Fibroblast of lung (primary cell): ENCODE results near the gene KCNG2. TPM values are rescaled to one million over a fixed set of nuclear protein-coding genes. Genes with fewer than 3 reads are reported as not detected.

Experiments
- DNase-seq, 2 donors: peaks; one replicate each; pipeline versions ENCODE4 v3.0.0 to v3.0.0-alpha.2; 2010; ENCODE audit warnings: low read depth in 2 of 2
- H2AFZ ChIP-seq: 2 replicates; pipeline ENCODE4 v1.5.1; 2012; ENCODE audit warnings: low read length, control low read depth, inconsistent platforms
- H3K27ac ChIP-seq: 2 replicates; pipeline ENCODE4 v1.5.1; 2011; ENCODE audit warnings: low read length, control low read depth; ENCODE audit not compliant: insufficient read depth
- H3K27me3 ChIP-seq: 2 replicates; pipeline ENCODE4 v1.5.1; 2011; ENCODE audit warnings: mild to moderate bottlenecking, low read length; ENCODE audit not compliant: control insufficient read depth, insufficient read depth
- H3K36me3 ChIP-seq: 2 replicates; pipeline ENCODE4 v1.5.1; 2011; ENCODE audit warnings: low read length; ENCODE audit not compliant: control insufficient read depth, insufficient read depth
- H3K4me1 ChIP-seq: 2 replicates; pipeline ENCODE4 v1.5.1; 2011; ENCODE audit warnings: low read length; ENCODE audit not compliant: control insufficient read depth, insufficient read depth; ENCODE audit errors: extremely low read depth
- H3K4me2 ChIP-seq: 2 replicates; pipeline ENCODE4 v1.5.1; 2011; ENCODE audit warnings: low read length, control low read depth; ENCODE audit not compliant: insufficient read depth; ENCODE audit errors: extremely low read depth
- H3K4me3 ChIP-seq, 4 experiments: fragments of 200-600 bp in 1 of 4; sonication (generic) in 1 of 4; replicated peaks in 1 of 4; 2 replicates each; pipeline ENCODE4 v1.5.1; 2011 to 2016; ENCODE audit warnings: low read length in 4 of 4, low read depth in 3 of 4, mild to moderate bottlenecking in 3 of 4, control low read depth in 2 of 4, inconsistent platforms in 1 of 4, mixed read lengths in 1 of 4; ENCODE audit not compliant: insufficient read depth in 1 of 4; ENCODE audit errors: control extremely low read depth in 1 of 4
- H3K79me2 ChIP-seq: 2 replicates; pipeline ENCODE4 v1.5.1; 2012; ENCODE audit warnings: mild to moderate bottlenecking, low read length, inconsistent platforms; ENCODE audit not compliant: control insufficient read depth, insufficient read depth
- H3K9ac ChIP-seq: 2 replicates; pipeline ENCODE4 v1.5.1; 2011; ENCODE audit warnings: mild to moderate bottlenecking, low read length, control low read depth; ENCODE audit not compliant: insufficient read depth
- H3K9me3 ChIP-seq: 2 replicates; pipeline ENCODE4 v1.5.1; 2012; ENCODE audit warnings: low read depth, low read length; ENCODE audit not compliant: control insufficient read depth, insufficient read depth
- H4K20me1 ChIP-seq: 2 replicates; pipeline ENCODE4 v1.5.1; 2011; ENCODE audit warnings: low read length; ENCODE audit not compliant: control insufficient read depth, insufficient read depth; ENCODE audit errors: extremely low read depth
- EZH2 ChIP-seq: IDR thresholded peaks from 2 replicates; pipeline ENCODE4 v1.5.1; 2012; ENCODE audit warnings: low read length, control low read depth, mild to moderate bottlenecking; ENCODE audit errors: missing control alignments
- polyA plus RNA-seq, 2 donors: library from polyadenylated mRNA; depleted of rRNA in 1 of 2; stranded (reverse) in 1 of 2; unstranded in 1 of 2; fragments of >200 nt; gene quantifications; 2 replicates each; pipeline ENCODE4 v1.2.1, GENCODE V29; 2011 to 2012; ENCODE audit warnings: missing spikeins in 1 of 2
- total RNA-seq: library from RNA; depleted of rRNA; stranded (reverse); fragments of >200 nt; gene quantifications from 2 replicates; pipeline ENCODE4 v1.2.1, GENCODE V29; 2014
- TF ChIP-seq, protein P1 (sequence below), 2 donors: IDR thresholded peaks in 1 of 2; conservative IDR thresholded peaks in 1 of 2; 1 replicate in 1 of 2; 2 replicates in 1 of 2; pipeline ENCODE4 v1.5.1; 2011 to 2012; ENCODE audit warnings: low read length in 2 of 2, control low read depth in 1 of 2, inconsistent platforms in 1 of 2, low read depth in 1 of 2, mild to moderate bottlenecking in 1 of 2

The KCNG2 gene
- total and polyA plus RNA-seq, 2 donors (not counting 1 experiment from before 2014, with no cell fraction given): 0.42 to 10.1 TPM

- no peak for DNase-seq
- Histone ChIP-seq H3K27ac (no peak overlapping the region), H3K79me2 (no peaks in the 10 kb centered on the region), H4K20me1 (no peaks in the 10 kb centered on the region), H3K4me3 (no peak overlapping the region), H3K9ac (no peak overlapping the region), H3K36me3 (no peaks in the 10 kb centered on the region), H3K9me3 (no peaks in the 10 kb centered on the region), H2AFZ (no peak overlapping the region), H3K27me3 (peaks cover 8% of the 10 kb centered on the region), H3K4me2 (no peak overlapping the region), H3K4me1 (no peaks in the 10 kb centered on the region)
- no peak for TF ChIP-seq EZH2
- TF ChIP-seq, protein P1, sequence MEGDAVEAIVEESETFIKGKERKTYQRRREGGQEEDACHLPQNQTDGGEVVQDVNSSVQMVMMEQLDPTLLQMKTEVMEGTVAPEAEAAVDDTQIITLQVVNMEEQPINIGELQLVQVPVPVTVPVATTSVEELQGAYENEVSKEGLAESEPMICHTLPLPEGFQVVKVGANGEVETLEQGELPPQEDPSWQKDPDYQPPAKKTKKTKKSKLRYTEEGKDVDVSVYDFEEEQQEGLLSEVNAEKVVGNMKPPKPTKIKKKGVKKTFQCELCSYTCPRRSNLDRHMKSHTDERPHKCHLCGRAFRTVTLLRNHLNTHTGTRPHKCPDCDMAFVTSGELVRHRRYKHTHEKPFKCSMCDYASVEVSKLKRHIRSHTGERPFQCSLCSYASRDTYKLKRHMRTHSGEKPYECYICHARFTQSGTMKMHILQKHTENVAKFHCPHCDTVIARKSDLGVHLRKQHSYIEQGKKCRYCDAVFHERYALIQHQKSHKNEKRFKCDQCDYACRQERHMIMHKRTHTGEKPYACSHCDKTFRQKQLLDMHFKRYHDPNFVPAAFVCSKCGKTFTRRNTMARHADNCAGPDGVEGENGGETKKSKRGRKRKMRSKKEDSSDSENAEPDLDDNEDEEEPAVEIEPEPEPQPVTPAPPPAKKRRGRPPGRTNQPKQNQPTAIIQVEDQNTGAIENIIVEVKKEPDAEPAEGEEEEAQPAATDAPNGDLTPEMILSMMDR (conservative IDR thresholded peaks at IDR 0.05 in 1 of 2, IDR thresholded peaks at IDR 0.05 in 1 of 2; ENCODE audit: low read depth in 1 of 2, low read length in 2 of 2): no peak
Observed at GRCh38 chr18:79779700-79780190, 18.0 kb upstream of the KCNG2 start.

- no peak overlapping the region for H3K4me3 ChIP-seq
- H3K4me1 ChIP-seq: no peaks in the 10 kb centered on the region
- no peak overlapping the region for H3K27ac ChIP-seq
- H2AFZ ChIP-seq: no peak overlapping the region
- H3K27me3 ChIP-seq: peaks cover 8% of the 10 kb centered on the region
- no peak for DNase-seq
- H3K9ac ChIP-seq: no peak overlapping the region
- no peaks in the 10 kb centered on the region for H3K36me3 ChIP-seq
- H3K4me2 ChIP-seq: no peak overlapping the region
- TF ChIP-seq, protein P1 (conservative IDR thresholded peaks at IDR 0.05 in 1 of 2, IDR thresholded peaks at IDR 0.05 in 1 of 2; ENCODE audit: low read depth in 1 of 2, low read length in 2 of 2): no peak
- no peak for TF ChIP-seq EZH2
- H3K79me2 ChIP-seq: no peaks in the 10 kb centered on the region
- no peaks in the 10 kb centered on the region for H3K9me3 ChIP-seq
- no peaks in the 10 kb centered on the region for H4K20me1 ChIP-seq
Observed at GRCh38 chr18:79780547-79780946, 17.2 kb upstream of the KCNG2 start.

- DNase-seq: no peak
- Histone ChIP-seq H2AFZ (no peak overlapping the region), H3K4me3 (no peak overlapping the region), H3K27ac (no peak overlapping the region), H3K4me2 (no peak overlapping the region), H3K9ac (no peak overlapping the region), H3K9me3 (no peaks in the 10 kb centered on the region), H4K20me1 (no peaks in the 10 kb centered on the region), H3K4me1 (no peaks in the 10 kb centered on the region), H3K36me3 (no peaks in the 10 kb centered on the region), H3K27me3 (peaks cover 11% of the 10 kb centered on the region), H3K79me2 (no peaks in the 10 kb centered on the region)
- TF ChIP-seq EZH2: no peak
- TF ChIP-seq, protein P1 (conservative IDR thresholded peaks at IDR 0.05 in 1 of 2, IDR thresholded peaks at IDR 0.05 in 1 of 2; ENCODE audit: low read depth in 1 of 2, low read length in 2 of 2): no peak
Observed at GRCh38 chr18:79781331-79781941, 16.3 kb upstream of the KCNG2 start.
